ENCODE measurements around the gene RASA3. TPM values are rescaled to one million over a fixed set of nuclear protein-coding genes. Genes with fewer than 3 reads are reported as not detected.

RASA3 gene
- total and polyA plus RNA-seq, 9 of the 15 experiments (the other 6 are each of a cell fraction or from before 2014, with no cell fraction given), result 0.72 to 25.3 (median 14.4) TPM

DNA sequence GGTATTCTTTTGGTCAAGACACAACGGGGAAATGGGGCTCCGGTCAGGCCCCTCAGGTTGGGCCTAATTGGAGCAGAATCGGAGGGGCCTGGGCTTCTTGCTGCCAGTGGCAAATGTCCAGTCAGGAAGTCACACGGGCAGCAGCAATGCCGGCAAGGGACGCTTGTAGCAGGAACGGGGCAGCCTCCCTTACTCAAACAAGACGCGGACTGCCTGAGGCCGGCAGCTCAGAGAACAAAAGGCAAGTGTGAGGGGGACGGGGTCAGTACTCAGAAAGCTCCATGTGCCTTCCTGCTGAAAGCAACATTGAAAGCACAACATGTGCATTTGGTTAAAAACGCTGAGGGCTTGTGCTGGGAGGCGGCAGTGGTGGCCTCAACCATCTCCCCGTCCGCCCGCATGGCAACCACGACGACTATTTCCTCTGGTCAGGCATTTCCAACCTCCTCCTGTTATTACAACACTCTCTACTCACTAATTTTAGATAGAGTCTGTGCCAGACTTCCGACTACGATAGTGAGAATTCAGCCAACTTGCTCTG lies 20.5 kb upstream of the RASA3 start:
- H4K20me1 ChIP-seq (replicated peaks; ENCODE audit: control insufficient read depth, insufficient read depth, low read length), result no peaks in the 10 kb centered on the region
- no peaks in the 10 kb centered on the region for H3K9me1 ChIP-seq (ENCODE audit: control insufficient read depth, insufficient read depth, low read length)
- no peak overlapping the region for H3K9ac ChIP-seq (ENCODE audit: insufficient read depth in 1 of 2, low read depth in 2 of 2, low read length in 2 of 2)
- POLR2A ChIA-PET, result interaction anchor here (0.8 kb wide), 1 partner anchor 10 kb away, joined by 3 read pairs; no protein-coding TSS in a partner anchor
- no peaks in the 10 kb centered on the region for H3K9me3 ChIP-seq (replicated peaks; ENCODE audit: control insufficient read depth, insufficient read depth, low read depth, low read length)
- CTCF ChIA-PET (ENCODE audit: low intra/inter-chr PET ratio), result no interaction called here
- H3K4me3 ChIP-seq, result no peak overlapping the region
- FAIRE-seq, result no peak
- no peaks in the 10 kb centered on the region; a peak in 1 of 5 replicates for H3K27me3 ChIP-seq (ENCODE audit: control insufficient read depth in 2 of 2, insufficient read depth in 2 of 2, low read length in 2 of 2)
- WGBS (ENCODE audit: insufficient coverage, low coverage, missing lambda C conversion rate), result 42% methylated on average over 20 of the region's 20 CpGs
- H3K27ac ChIP-seq (ENCODE audit: extremely low read depth, low read depth, low read length), result no peak overlapping the region
- intact Hi-C loops (cut with micrococcal nuclease) (no loop called here), in situ Hi-C loops (cut with MboI) (no loop called here)
- no peaks in the 10 kb centered on the region for H3K79me2 ChIP-seq (ENCODE audit: control insufficient read depth, insufficient read depth, low read length)
- H3K4me2 ChIP-seq (ENCODE audit: insufficient read depth, low read length), result no peak overlapping the region
- no TSS peak for BruUV-seq (replicated peaks)
- no peak for ATAC-seq
- H3K36me3 ChIP-seq (ENCODE audit: control insufficient read depth, insufficient read depth, low read length), result no peaks in the 10 kb centered on the region
- H3K4me1 ChIP-seq (replicated peaks in 1 of 2; ENCODE audit: control insufficient read depth in 2 of 2, insufficient read depth in 2 of 2, low read length in 2 of 2), result no peaks in the 10 kb centered on the region; a peak in 1 of 5 replicates
- no peak overlapping the region for H2AFZ ChIP-seq (ENCODE audit: low read depth, low read length)
- TF ChIP-seq ZNF224 (CRISPR knock-in tag; IDR thresholded peaks at IDR 0.05), result no peak
- TF ChIP-seq ZNF785 (CRISPR knock-in tag; IDR thresholded peaks at IDR 0.05), result no peak
- TF ChIP-seq, protein P1, sequence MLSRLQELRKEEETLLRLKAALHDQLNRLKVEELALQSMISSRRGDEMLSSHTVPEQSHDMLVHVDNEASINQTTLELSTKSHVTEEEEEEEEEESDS (CRISPR knock-in tag; IDR thresholded peaks at IDR 0.05), result no peak
- TF ChIP-seq ZZZ3 (IDR thresholded peaks at IDR 0.05), result no peak
- TF ChIP-seq, protein P2, sequence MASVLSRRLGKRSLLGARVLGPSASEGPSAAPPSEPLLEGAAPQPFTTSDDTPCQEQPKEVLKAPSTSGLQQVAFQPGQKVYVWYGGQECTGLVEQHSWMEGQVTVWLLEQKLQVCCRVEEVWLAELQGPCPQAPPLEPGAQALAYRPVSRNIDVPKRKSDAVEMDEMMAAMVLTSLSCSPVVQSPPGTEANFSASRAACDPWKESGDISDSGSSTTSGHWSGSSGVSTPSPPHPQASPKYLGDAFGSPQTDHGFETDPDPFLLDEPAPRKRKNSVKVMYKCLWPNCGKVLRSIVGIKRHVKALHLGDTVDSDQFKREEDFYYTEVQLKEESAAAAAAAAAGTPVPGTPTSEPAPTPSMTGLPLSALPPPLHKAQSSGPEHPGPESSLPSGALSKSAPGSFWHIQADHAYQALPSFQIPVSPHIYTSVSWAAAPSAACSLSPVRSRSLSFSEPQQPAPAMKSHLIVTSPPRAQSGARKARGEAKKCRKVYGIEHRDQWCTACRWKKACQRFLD (CRISPR knock-in tag; IDR thresholded peaks at IDR 0.05), result no peak
- TF ChIP-seq ZNF239 (CRISPR knock-in tag; IDR thresholded peaks at IDR 0.05), result no peak
- no peak for TF ChIP-seq MAFK (IDR thresholded peaks at IDR 0.05; ENCODE audit: low read length)
- no peak for TF ChIP-seq RAD51 (IDR thresholded peaks at IDR 0.05; ENCODE audit: borderline replicate concordance, low read depth)
- no peak for TF ChIP-seq IRF2 (CRISPR knock-in tag; IDR thresholded peaks at IDR 0.05)
- TF ChIP-seq, protein P3, sequence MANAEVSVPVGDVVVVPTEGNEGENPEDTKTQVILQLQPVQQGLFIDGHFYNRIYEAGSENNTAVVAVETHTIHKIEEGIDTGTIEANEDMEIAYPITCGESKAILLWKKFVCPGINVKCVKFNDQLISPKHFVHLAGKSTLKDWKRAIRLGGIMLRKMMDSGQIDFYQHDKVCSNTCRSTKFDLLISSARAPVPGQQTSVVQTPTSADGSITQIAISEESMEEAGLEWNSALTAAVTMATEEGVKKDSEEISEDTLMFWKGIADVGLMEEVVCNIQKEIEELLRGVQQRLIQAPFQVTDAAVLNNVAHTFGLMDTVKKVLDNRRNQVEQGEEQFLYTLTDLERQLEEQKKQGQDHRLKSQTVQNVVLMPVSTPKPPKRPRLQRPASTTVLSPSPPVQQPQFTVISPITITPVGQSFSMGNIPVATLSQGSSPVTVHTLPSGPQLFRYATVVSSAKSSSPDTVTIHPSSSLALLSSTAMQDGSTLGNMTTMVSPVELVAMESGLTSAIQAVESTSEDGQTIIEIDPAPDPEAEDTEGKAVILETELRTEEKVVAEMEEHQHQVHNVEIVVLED (CRISPR knock-in tag; IDR thresholded peaks at IDR 0.05), result no peak
- TF ChIP-seq U2AF2 (optimal IDR thresholded peaks at IDR 0.05; ENCODE audit: low read depth, low read length), result no peak
- no peak for TF ChIP-seq SMAD2 (IDR thresholded peaks at IDR 0.05; ENCODE audit: low read depth, low read length)
- TF ChIP-seq, protein P4, sequence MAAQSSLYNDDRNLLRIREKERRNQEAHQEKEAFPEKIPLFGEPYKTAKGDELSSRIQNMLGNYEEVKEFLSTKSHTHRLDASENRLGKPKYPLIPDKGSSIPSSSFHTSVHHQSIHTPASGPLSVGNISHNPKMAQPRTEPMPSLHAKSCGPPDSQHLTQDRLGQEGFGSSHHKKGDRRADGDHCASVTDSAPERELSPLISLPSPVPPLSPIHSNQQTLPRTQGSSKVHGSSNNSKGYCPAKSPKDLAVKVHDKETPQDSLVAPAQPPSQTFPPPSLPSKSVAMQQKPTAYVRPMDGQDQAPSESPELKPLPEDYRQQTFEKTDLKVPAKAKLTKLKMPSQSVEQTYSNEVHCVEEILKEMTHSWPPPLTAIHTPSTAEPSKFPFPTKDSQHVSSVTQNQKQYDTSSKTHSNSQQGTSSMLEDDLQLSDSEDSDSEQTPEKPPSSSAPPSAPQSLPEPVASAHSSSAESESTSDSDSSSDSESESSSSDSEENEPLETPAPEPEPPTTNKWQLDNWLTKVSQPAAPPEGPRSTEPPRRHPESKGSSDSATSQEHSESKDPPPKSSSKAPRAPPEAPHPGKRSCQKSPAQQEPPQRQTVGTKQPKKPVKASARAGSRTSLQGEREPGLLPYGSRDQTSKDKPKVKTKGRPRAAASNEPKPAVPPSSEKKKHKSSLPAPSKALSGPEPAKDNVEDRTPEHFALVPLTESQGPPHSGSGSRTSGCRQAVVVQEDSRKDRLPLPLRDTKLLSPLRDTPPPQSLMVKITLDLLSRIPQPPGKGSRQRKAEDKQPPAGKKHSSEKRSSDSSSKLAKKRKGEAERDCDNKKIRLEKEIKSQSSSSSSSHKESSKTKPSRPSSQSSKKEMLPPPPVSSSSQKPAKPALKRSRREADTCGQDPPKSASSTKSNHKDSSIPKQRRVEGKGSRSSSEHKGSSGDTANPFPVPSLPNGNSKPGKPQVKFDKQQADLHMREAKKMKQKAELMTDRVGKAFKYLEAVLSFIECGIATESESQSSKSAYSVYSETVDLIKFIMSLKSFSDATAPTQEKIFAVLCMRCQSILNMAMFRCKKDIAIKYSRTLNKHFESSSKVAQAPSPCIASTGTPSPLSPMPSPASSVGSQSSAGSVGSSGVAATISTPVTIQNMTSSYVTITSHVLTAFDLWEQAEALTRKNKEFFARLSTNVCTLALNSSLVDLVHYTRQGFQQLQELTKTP (IDR thresholded peaks at IDR 0.05; ENCODE audit: low read depth in 1 of 2, partially characterized antibody in 2 of 2), result no peak
- no peak for TF ChIP-seq RBM17 (IDR thresholded peaks at IDR 0.05; ENCODE audit: borderline replicate concordance, low read depth, low read length)
- no peak for TF ChIP-seq ZNF165 (CRISPR knock-in tag; IDR thresholded peaks at IDR 0.05; ENCODE audit: borderline replicate concordance)
- no peak for DNase-seq (ENCODE audit: extremely low read depth in 1 of 4, low spot score in 3 of 4)

Data from K562 (cell line).